ENCODE measurements around the gene DSPP. TPM values are rescaled to one million over a fixed set of nuclear protein-coding genes. Genes with fewer than 3 reads are reported as not detected.

The DSPP gene
- total and polyA plus RNA-seq, 5 experiments from 2014 or later: not detected

DNA sequence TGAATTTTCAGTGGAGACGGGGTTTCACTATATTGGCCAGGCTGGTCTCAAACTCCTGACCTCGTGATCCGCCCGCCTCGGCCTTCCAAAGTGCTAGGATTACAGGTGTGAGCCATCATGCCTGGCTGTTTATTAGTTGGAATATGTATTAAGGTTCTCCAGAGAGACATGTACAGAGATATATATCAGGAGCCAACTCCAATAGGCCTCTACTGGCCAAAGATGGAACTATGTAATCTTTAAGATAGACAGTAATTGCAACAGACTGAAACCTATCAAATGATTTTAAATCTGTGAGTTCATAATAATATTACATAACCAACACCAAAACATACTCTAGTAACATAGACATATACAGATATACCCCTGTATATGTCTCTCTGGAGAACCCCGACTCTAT, 36.0 kb downstream of the DSPP start:
- ATAC-seq: no peak
- Mint-ChIP-seq H3K27me3 (peaks cover 0 to under 1% (median 0%) of the 10 kb centered on the region in 5 donors), H3K4me3 (no peak overlapping the region)

DNA sequence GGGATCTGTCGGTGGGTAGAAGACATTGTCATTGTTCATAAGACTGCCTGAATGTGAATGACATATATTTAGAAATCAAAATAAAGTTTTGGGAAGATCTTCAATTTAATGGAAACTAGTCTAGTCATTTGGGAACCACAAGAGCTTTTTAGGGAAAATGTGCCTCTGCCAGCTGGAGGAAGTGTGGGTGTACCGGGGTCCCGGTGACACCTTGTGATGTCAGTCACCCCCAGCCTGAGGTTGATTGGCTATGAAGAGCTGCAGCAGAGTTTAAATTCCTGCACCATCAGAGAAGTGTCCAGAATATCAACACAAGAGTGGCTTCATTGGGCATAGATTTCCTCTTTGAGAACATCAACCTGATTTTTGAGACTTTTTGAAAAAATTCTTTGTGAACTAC, 41.7 kb downstream of the DSPP start, which contains the start of gene DMP1:
Gene DMP1, plus strand, starts transcription at position 301 of the 400 bp plus-strand sequence. CDS start 6,213 bp downstream, outside the sequence.
- no peaks in the 10 kb centered on the region for H3K36me3 Mint-ChIP-seq
- H3K4me3 Mint-ChIP-seq: no peak within 1 kb of the TSS
- DNase-seq (no peak), ATAC-seq (no peak)
- H3K27ac Mint-ChIP-seq: no peak within 1 kb of the TSS
- POLR2A ChIA-PET: no interaction called here
- no peaks in the 10 kb centered on the region for H3K4me1 Mint-ChIP-seq
- H3K27me3 Mint-ChIP-seq: peaks cover 0 to 12% (median 0%) of the 10 kb centered on the region in 5 donors
- no peaks in the 10 kb centered on the region for H3K9me3 Mint-ChIP-seq

More for the DNA sequence above, 36.0 kb downstream of the DSPP start:
- no peaks in the 10 kb centered on the region for H3K36me3 Mint-ChIP-seq
- H3K9me3 Mint-ChIP-seq: peaks cover 0 to 5% (median under 1%) of the 10 kb centered on the region in 9 donors
- DNase-seq: no peak
- POLR2A ChIA-PET: no interaction called here
- no peaks in the 10 kb centered on the region for H3K4me1 Mint-ChIP-seq
- no peak overlapping the region for H3K27ac Mint-ChIP-seq

DNA sequence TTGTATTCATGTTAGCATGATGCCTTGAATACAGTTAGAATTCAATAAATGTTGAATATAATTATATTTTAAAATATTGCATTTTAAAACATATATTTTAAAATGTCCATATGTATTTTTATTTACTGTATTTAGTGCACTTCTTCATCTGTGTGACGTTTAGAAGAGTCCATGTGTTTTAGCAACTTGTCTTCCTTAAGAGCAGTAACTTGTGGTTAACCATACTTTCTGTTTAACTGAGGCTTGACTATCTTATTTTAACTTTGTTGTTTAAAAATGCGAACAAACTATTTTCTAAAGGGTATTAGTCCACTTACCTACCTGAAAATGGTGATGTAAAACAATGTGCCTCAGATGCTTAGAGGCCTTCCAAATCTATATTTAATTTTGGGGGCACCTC, 42.6 kb downstream of the DSPP start:
- Mint-ChIP-seq H3K27ac (no peak overlapping the region), H3K9me3 (no peaks in the 10 kb centered on the region), H3K4me1 (no peaks in the 10 kb centered on the region), H3K27me3 (peaks cover 0 to 12% (median 0%) of the 10 kb centered on the region in 5 donors), H3K36me3 (no peaks in the 10 kb centered on the region), H3K4me3 (no peak overlapping the region)
- no peak for ATAC-seq
- DNase-seq: no peak
- POLR2A ChIA-PET: no interaction called here

DNA sequence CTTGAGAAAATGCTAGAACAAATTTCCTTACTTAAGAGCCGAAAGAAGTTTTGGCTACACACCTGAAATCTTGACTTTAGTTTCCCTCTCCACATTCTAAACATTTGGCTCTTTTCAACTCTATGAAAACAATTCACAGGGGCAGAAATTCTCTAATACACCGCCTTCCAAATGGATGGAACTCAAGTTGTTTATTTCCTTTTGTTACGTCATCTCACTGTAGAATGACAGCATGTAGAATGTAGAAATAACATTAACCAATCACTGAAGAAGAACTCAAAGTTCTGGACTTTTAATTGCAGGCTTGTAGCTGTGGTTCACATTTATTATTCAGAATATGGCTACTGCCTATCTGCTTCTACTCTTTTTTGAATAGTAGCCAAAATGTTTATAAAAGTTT, 43.6 kb downstream of the DSPP start:
- Mint-ChIP-seq H3K27ac (no peak overlapping the region), H3K27me3 (peaks cover 0 to 12% (median 0%) of the 10 kb centered on the region in 5 donors), H3K9me3 (no peaks in the 10 kb centered on the region), H3K4me3 (no peak overlapping the region), H3K36me3 (no peaks in the 10 kb centered on the region), H3K4me1 (no peaks in the 10 kb centered on the region)
- DNase-seq: no peak
- POLR2A ChIA-PET: no interaction called here
- ATAC-seq: no peak

DNA sequence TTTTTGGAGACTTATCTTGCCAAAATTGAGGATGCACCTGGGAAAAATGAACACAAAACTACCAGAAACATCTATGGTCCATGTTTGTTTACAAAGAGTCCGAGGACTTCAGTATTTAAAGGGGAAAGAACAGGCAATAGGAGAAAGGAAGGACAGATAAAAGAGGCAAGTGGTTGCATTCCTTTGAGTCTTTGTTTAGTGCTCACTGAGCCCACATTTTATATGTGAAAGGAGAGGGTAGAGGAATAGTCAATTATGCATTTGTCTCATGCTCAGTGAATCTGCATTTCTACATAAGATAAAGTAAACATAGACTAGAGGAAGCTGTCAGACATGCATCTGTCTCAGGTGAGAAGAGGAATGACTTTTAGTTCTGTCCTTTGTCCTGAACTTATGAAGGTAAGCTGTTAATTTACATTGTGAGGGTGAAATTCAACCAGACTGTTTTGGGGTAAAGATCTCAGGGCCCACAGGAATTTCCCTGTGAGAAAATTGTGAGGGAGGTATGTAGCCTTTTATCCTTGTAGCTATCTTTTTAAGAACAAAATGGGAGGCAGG, 46.2 kb downstream of the DSPP start:
- Mint-ChIP-seq H3K4me1 (no peaks in the 10 kb centered on the region), H3K27ac (no peak overlapping the region), H3K4me3 (no peak overlapping the region), H3K36me3 (no peaks in the 10 kb centered on the region), H3K9me3 (no peaks in the 10 kb centered on the region), H3K27me3 (peaks cover 0 to 12% (median 0%) of the 10 kb centered on the region in 5 donors)
- POLR2A ChIA-PET: no interaction called here
- DNase-seq (no peak), ATAC-seq (no peak)

DNA sequence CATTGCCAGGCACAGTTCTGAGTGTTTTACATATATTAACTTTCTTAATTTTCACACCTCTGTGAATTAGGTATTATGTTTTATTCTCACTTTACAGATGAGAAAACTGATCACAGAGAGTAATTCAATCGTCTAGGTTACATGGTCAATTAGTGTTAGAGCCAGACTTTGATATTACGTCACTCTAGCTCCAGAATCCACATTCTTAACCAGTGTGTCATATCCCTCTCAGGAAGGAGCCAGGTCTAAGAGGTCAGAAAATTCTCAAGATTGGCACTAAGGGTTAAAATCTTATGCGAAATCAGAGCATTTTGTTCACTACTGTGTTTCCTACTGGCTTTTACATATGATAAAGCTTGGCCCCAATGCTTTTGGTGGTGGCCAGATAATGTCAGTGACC, 49.2 kb downstream of the DSPP start:
- H3K36me3 Mint-ChIP-seq: peaks cover 0 to 9% (median 0%) of the 10 kb centered on the region in 3 donors
- H3K27ac Mint-ChIP-seq: no peak overlapping the region
- H3K4me1 Mint-ChIP-seq: no peaks in the 10 kb centered on the region
- peaks cover 5 to 20% (median 11%) of the 10 kb centered on the region in 5 donors for H3K27me3 Mint-ChIP-seq
- H3K9me3 Mint-ChIP-seq: no peaks in the 10 kb centered on the region
- ATAC-seq (no peak), DNase-seq (no peak)
- POLR2A ChIA-PET: no interaction called here
- no peak overlapping the region for H3K4me3 Mint-ChIP-seq

DNA sequence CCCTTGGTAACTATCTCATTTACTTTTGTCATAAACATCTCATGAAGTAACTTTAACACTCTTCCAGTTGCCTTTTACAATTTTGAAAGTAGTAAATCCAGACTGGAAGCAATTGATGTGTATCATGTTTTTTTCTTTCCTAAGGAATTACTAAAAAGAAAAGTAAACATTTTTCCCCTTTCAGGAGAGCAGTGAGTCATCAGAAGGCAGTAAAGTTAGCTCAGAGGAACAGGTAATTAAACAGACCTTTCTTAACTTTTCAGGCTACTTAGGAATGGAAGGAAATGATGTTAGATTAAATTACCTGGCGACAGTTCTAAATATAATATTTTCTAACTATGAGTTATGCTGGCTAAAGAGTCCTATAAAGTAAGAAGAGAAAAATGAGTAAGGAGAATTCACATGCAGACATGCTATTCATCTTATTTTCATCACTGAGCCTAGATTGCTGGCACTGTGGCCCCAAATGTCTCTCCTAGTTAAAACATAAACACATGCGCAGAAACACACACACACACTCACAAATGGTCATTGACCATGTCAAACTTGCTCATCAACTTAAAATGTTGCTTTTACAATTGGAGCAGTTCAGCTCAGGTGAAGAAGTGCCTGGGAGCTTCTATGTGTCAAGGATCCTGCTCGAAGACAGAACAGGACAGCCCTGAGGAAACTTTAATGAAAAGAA, 51.1 kb downstream of the DSPP start:
- DNase-seq (no peak), ATAC-seq (no peak)
- Mint-ChIP-seq H3K9me3 (no peaks in the 10 kb centered on the region), H3K4me1 (no peaks in the 10 kb centered on the region), H3K36me3 (peaks cover 0 to 11% (median 0%) of the 10 kb centered on the region in 3 donors), H3K27ac (no peak overlapping the region), H3K4me3 (no peak overlapping the region), H3K27me3 (peaks cover 7 to 26% (median 19%) of the 10 kb centered on the region in 5 donors)
- POLR2A ChIA-PET: no interaction called here

DNA sequence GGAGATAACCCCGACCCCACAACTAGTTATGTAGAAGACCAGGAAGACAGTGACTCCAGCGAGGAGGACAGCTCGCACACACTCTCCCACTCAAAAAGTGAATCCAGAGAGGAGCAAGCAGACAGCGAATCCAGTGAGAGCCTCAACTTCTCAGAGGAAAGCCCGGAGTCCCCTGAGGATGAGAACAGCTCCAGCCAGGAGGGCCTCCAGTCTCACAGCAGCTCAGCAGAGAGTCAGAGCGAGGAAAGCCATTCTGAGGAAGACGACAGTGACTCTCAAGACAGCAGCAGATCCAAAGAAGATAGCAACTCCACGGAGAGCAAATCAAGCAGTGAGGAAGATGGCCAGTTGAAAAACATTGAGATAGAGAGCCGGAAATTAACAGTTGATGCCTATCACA, 54.5 kb downstream of the DSPP start:
- Mint-ChIP-seq H3K9me3 (no peaks in the 10 kb centered on the region), H3K4me3 (no peak overlapping the region), H3K36me3 (peaks cover 0 to 11% (median 0%) of the 10 kb centered on the region in 3 donors), H3K4me1 (no peaks in the 10 kb centered on the region), H3K27ac (peak overlapping the region in 1 of 10 donors; percentile 60), H3K27me3 (peaks cover 7 to 31% (median 16%) of the 10 kb centered on the region in 5 donors)
- POLR2A ChIA-PET: no interaction called here
- no peak for ATAC-seq
- DNase-seq: no peak

Other genes starting within 250 kb of the DSPP start
- gene HSD17B11, start 217.3 kb upstream of the DSPP start, total RNA-seq: 10 to 100 TPM; 74.5 to 77.1 TPM
- 100 to 1,000 TPM in 1 of 3 donors, 10 to 100 TPM in 2; 68.0 to 125 (median 97.0) TPM for gene HSD17B11, start 217.3 kb upstream of the DSPP start, polyA plus RNA-seq
- 10 to 100 TPM; 18.1 to 18.8 TPM for gene NUDT9, start 186.0 kb upstream of the DSPP start, total RNA-seq
- 10 to 100 TPM; 23.3 to 28.1 (median 26.9) TPM for gene NUDT9, start 186.0 kb upstream of the DSPP start, polyA plus RNA-seq
- gene SPARCL1, start 79.2 kb upstream of the DSPP start, total RNA-seq: not detected
- gene SPARCL1, start 79.2 kb upstream of the DSPP start, polyA plus RNA-seq: not detected
- not detected for gene DMP1, start 41.8 kb downstream of the DSPP start, total RNA-seq
- gene DMP1, start 41.8 kb downstream of the DSPP start, polyA plus RNA-seq: not detected
- not detected for gene IBSP, start 191.0 kb downstream of the DSPP start, total RNA-seq
- gene IBSP, start 191.0 kb downstream of the DSPP start, polyA plus RNA-seq: not detected
- gene MEPE, start 224.4 kb downstream of the DSPP start, total RNA-seq: not detected
- gene MEPE, start 224.4 kb downstream of the DSPP start, polyA plus RNA-seq: not detected

All from naive thymus-derived CD8-positive, alpha-beta T cell (primary cell).